HCT116 (cell line): Measurements from ENCODE around the gene KNDC1. TPM values are rescaled to one million over a fixed set of nuclear protein-coding genes. Genes with fewer than 3 reads are reported as not detected.

ENCODE experiments used
- ATAC-seq: fragments of 200-7000 bp; cut with Tn5 transposase; 2 replicates; pipeline ENCODE4 v1.9.1; 2020; ENCODE audit warnings: mild to moderate bottlenecking, moderate library complexity
- BruUV-seq: library from RNA; stranded (reverse); fragments of 400-500 nt; replicated peaks from 2 replicates; lab custom pipeline; 2021; lab: Mats Ljungman, UMichigan
- CTCF ChIA-PET: fragments of 300-600 bp; sonication (Branson Sonifier 250); formaldehyde crosslinking; loops from one replicate; lab custom pipeline; 2021; ENCODE audit warnings: antibody characterized with exemption; lab: Charles Lee
- POLR2A ChIA-PET: fragments of 300-600, 350-600 bp; sonication (Branson Sonifier 250); formaldehyde crosslinking; loops from one replicate; lab custom pipeline; 2021; ENCODE audit warnings: antibody characterized with exemption; lab: Charles Lee
- RAD21 ChIA-PET, 2 experiments: fragments of 300-600 bp; sonication (Branson Sonifier 250); formaldehyde crosslinking; loops; one replicate each; lab custom pipeline; 2023; ENCODE audit warnings: low total read pairs in 2 of 2; ENCODE audit not compliant: uncharacterized antibody in 2 of 2, unreplicated experiment in 2 of 2, low non-redundant PET in 1 of 2; lab: Charles Lee
- DNase-seq: peaks from one replicate; pipeline ENCODE4 v3.0.0-alpha.2; 2010; ENCODE audit warnings: low read depth, low spot score
- H2AFZ ChIP-seq: fragments of 200-600 bp; shearing (Covaris generic), sonication (generic); 2 replicates; pipeline ENCODE4 v1.6.1; 2017; ENCODE audit warnings: low read depth, mixed run types, mixed read lengths, antibody characterized with exemption, low read length; ENCODE audit not compliant: poor library complexity, severe bottlenecking
- H3K27ac ChIP-seq: 2 replicates; pipeline ENCODE4 v1.5.1; 2012; ENCODE audit warnings: low read depth, low read length
- H3K27me3 ChIP-seq: fragments of 200-600 bp; sonication (generic); 2 replicates; pipeline ENCODE4 v1.6.1; 2016; ENCODE audit warnings: mixed run types, low read length, mixed read lengths; ENCODE audit not compliant: insufficient read depth
- H3K36me3 ChIP-seq, 2 experiments: fragments of 200-500 bp in 1 of 2; fragments of 200-600 bp in 1 of 2; sonication (Bioruptor generic) in 1 of 2; sonication (generic) in 1 of 2; 2 replicates each; pipeline versions ENCODE4 v1.5.1 to v1.6.1; 2014 to 2016; ENCODE audit warnings: low read length in 2 of 2, inconsistent platforms in 1 of 2, mixed read lengths in 1 of 2, mixed run types in 1 of 2; ENCODE audit not compliant: insufficient read depth in 2 of 2, control insufficient read depth in 1 of 2
- H3K4me1 ChIP-seq, 2 experiments: fragments of 200-600 bp in 1 of 2; sonication (generic) in 1 of 2; 2 replicates each; pipeline versions ENCODE4 v1.5.1 to v1.6.1; 2012 to 2017; ENCODE audit warnings: low read length in 2 of 2, inconsistent platforms in 1 of 2, mild to moderate bottlenecking in 1 of 2, mixed read lengths in 1 of 2, mixed run types in 1 of 2, moderate library complexity in 1 of 2; ENCODE audit not compliant: insufficient read depth in 2 of 2, control insufficient read depth in 1 of 2
- H3K4me2 ChIP-seq: fragments of 200-600 bp; sonication (generic); 2 replicates; pipeline ENCODE4 v1.6.1; 2017; ENCODE audit warnings: mixed run types, low read length, mixed read lengths
- H3K4me3 ChIP-seq, 2 experiments: fragments of 200-600 bp in 1 of 2; sonication (generic) in 1 of 2; replicated peaks in 1 of 2; 2 replicates each; pipeline ENCODE4 v1.5.1; 2011 to 2016; ENCODE audit warnings: low read length in 2 of 2, control low read depth in 1 of 2, low read depth in 1 of 2, mild to moderate bottlenecking in 1 of 2, mixed read lengths in 1 of 2, mixed run types in 1 of 2
- H3K79me2 ChIP-seq: fragments of 200-600 bp; sonication (generic); 2 replicates; pipeline ENCODE4 v1.6.1; 2017; ENCODE audit warnings: mild to moderate bottlenecking, mixed run types, low read length, moderate library complexity, mixed read lengths; ENCODE audit not compliant: insufficient read depth
- H3K9ac ChIP-seq: fragments of 200-600 bp; sonication (generic); 2 replicates; pipeline ENCODE4 v1.6.1; 2016; ENCODE audit warnings: low read length, mixed read lengths
- H3K9me2 ChIP-seq: fragments of 200-600 bp; sonication (generic), shearing (Covaris generic); 2 replicates; pipeline ENCODE4 v1.6.1; 2017; ENCODE audit warnings: mixed run types, mild to moderate bottlenecking, moderate library complexity; ENCODE audit not compliant: insufficient read depth
- H3K9me3 ChIP-seq, 2 experiments: fragments of 200-500 bp in 1 of 2; fragments of 200-600 bp in 1 of 2; sonication (Bioruptor generic) in 1 of 2; sonication (generic) in 1 of 2; 2 replicates each; pipeline ENCODE4 v1.6.1; 2014 to 2017; ENCODE audit warnings: low read length in 2 of 2, mixed read lengths in 2 of 2, inconsistent platforms in 1 of 2, low read depth in 1 of 2, mild to moderate bottlenecking in 1 of 2, mixed run types in 1 of 2, moderate library complexity in 1 of 2; ENCODE audit not compliant: control insufficient read depth in 1 of 2, insufficient read depth in 1 of 2
- H4K20me1 ChIP-seq: fragments of 200-600 bp; sonication (generic), shearing (Covaris generic); 2 replicates; pipeline ENCODE4 v1.6.1; 2017; ENCODE audit warnings: mixed run types, mild to moderate bottlenecking, moderate library complexity; ENCODE audit not compliant: insufficient read depth
- CBX3 ChIP-seq: IDR thresholded peaks from 2 replicates; pipeline ENCODE4 v1.6.1; 2012; ENCODE audit warnings: low read depth
- CEBPB ChIP-seq: IDR thresholded peaks from 2 replicates; pipeline ENCODE4 v1.6.1; 2012; ENCODE audit warnings: low read depth
- ELF1 ChIP-seq: IDR thresholded peaks from 2 replicates; pipeline ENCODE4 v1.6.1; 2012; ENCODE audit warnings: low read depth, borderline replicate concordance
- EZH2 ChIP-seq: fragments of 200-600 bp; sonication (generic); IDR thresholded peaks from 2 replicates; pipeline ENCODE4 v1.6.1; 2017; ENCODE audit warnings: antibody characterized with exemption, mixed run types
- EZH2phosphoT487 ChIP-seq: fragments of 200-600 bp; IDR thresholded peaks from 2 replicates; pipeline ENCODE4 v1.6.1; 2018; ENCODE audit warnings: antibody characterized with exemption, borderline replicate concordance
- POLR2A ChIP-seq: IDR thresholded peaks from 2 replicates; pipeline ENCODE4 v1.7.0; 2011; ENCODE audit warnings: borderline replicate concordance; ENCODE audit not compliant: insufficient read depth, insufficient read length; ENCODE audit errors: extremely low read depth
- POLR2AphosphoS5 ChIP-seq: IDR thresholded peaks from 2 replicates; pipeline ENCODE4 v1.6.1; 2011; ENCODE audit warnings: mild to moderate bottlenecking, low read depth, low read length, moderate library complexity
- SP1 ChIP-seq: IDR thresholded peaks from 2 replicates; pipeline ENCODE4 v1.6.1; 2012; ENCODE audit warnings: low read depth
- SRF ChIP-seq: IDR thresholded peaks from 2 replicates; pipeline ENCODE4 v1.6.1; 2012; ENCODE audit warnings: low read depth
- TCF7L2 ChIP-seq: IDR thresholded peaks from 2 replicates; pipeline ENCODE4 v1.7.0; 2011; ENCODE audit warnings: borderline replicate concordance, inconsistent platforms; ENCODE audit not compliant: insufficient read depth, insufficient read length; ENCODE audit errors: extremely low read depth
- YY1 ChIP-seq: IDR thresholded peaks from 2 replicates; pipeline ENCODE4 v1.6.1; 2011; ENCODE audit warnings: low read length, low read depth, moderate library complexity, mild to moderate bottlenecking; ENCODE audit not compliant: insufficient replicate concordance; ENCODE audit errors: extremely low read depth
- ZFX ChIP-seq: fragments of 450-650 bp; IDR thresholded peaks from 2 replicates; pipeline ENCODE4 v1.6.1; 2017
- ZNF274 ChIP-seq: fragments of 200-500 bp; sonication (Bioruptor generic); IDR thresholded peaks from 2 replicates; pipeline ENCODE4 v1.6.1; 2014; ENCODE audit warnings: mild to moderate bottlenecking, low read depth, low read length, inconsistent platforms
- intact Hi-C: fragments of 100-400 bp; cut with micrococcal nuclease; formaldehyde crosslinking; loops from 2 replicates; pipeline ENCODE4 v1.10.0; 2022
- total RNA-seq: library from RNA; stranded (reverse); gene quantifications from one replicate; pipeline ENCODE4 v1.2.1, GENCODE V29; 2021; ENCODE audit not compliant: unreplicated experiment
- TF ChIP-seq, protein P1 (sequence below): IDR thresholded peaks from 2 replicates; pipeline ENCODE4 v1.6.1; 2012; ENCODE audit warnings: low read depth
- TF ChIP-seq, protein P2 (sequence below): IDR thresholded peaks from 2 replicates; pipeline ENCODE4 v1.6.1; 2011; ENCODE audit warnings: mild to moderate bottlenecking, low read length, moderate library complexity; ENCODE audit not compliant: insufficient replicate concordance; ENCODE audit errors: extremely low read depth

KNDC1 gene
- total RNA-seq, 1 experiment from 2014 or later, result 3.6 TPM

DNA sequence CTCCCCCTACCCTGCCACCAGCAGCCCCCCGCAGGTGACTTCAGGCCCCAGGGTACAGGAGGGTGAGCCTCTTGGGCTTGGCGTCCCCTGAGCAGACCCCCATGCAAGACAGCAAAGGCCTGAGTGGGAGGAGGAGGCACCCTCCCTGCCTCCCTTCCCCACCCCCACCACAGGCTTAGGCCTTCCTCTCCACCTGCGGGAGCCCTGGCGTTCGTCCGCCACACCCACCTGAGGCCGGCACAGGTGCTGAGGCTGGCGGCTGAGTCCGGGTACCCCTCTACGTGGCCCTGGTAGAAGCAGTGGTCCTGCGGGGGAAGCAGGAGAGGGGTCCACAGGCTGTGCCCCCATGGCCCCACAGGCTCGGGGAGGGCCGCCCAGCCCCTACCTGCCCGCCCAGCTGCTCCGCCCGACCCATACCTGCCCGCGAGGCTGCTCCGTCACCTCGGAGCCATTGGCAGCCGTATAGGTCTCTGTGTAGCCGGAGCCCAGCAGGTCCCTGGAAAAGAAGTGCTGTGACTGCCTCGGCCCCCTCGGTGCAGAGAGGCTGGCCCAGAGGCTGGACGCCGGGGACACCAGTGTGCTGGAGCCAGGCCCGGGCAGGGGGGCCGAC lies 113.6 kb downstream of the KNDC1 start:
- BruUV-seq, result no TSS peak
- H3K4me1 ChIP-seq, result no peaks in the 10 kb centered on the region
- CTCF ChIA-PET, result no interaction called here

More for the DNA sequence above, 113.6 kb downstream of the KNDC1 start:
- H3K9ac ChIP-seq, result no peak overlapping the region
- POLR2A ChIA-PET, result no interaction called here
- RAD21 ChIA-PET, result no interaction called here
- TF ChIP-seq CBX3 (no peak), ZNF274 (no peak), SP1 (no peak), ELF1 (no peak), EZH2phosphoT487 (no peak), POLR2A (no peak), ZFX (no peak), CEBPB (no peak), SRF (no peak), POLR2AphosphoS5 (no peak), EZH2 (no peak), TCF7L2 (no peak), YY1 (no peak)
- TF ChIP-seq, protein P1, sequence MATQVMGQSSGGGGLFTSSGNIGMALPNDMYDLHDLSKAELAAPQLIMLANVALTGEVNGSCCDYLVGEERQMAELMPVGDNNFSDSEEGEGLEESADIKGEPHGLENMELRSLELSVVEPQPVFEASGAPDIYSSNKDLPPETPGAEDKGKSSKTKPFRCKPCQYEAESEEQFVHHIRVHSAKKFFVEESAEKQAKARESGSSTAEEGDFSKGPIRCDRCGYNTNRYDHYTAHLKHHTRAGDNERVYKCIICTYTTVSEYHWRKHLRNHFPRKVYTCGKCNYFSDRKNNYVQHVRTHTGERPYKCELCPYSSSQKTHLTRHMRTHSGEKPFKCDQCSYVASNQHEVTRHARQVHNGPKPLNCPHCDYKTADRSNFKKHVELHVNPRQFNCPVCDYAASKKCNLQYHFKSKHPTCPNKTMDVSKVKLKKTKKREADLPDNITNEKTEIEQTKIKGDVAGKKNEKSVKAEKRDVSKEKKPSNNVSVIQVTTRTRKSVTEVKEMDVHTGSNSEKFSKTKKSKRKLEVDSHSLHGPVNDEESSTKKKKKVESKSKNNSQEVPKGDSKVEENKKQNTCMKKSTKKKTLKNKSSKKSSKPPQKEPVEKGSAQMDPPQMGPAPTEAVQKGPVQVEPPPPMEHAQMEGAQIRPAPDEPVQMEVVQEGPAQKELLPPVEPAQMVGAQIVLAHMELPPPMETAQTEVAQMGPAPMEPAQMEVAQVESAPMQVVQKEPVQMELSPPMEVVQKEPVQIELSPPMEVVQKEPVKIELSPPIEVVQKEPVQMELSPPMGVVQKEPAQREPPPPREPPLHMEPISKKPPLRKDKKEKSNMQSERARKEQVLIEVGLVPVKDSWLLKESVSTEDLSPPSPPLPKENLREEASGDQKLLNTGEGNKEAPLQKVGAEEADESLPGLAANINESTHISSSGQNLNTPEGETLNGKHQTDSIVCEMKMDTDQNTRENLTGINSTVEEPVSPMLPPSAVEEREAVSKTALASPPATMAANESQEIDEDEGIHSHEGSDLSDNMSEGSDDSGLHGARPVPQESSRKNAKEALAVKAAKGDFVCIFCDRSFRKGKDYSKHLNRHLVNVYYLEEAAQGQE, result no peak
- TF ChIP-seq, protein P2, sequence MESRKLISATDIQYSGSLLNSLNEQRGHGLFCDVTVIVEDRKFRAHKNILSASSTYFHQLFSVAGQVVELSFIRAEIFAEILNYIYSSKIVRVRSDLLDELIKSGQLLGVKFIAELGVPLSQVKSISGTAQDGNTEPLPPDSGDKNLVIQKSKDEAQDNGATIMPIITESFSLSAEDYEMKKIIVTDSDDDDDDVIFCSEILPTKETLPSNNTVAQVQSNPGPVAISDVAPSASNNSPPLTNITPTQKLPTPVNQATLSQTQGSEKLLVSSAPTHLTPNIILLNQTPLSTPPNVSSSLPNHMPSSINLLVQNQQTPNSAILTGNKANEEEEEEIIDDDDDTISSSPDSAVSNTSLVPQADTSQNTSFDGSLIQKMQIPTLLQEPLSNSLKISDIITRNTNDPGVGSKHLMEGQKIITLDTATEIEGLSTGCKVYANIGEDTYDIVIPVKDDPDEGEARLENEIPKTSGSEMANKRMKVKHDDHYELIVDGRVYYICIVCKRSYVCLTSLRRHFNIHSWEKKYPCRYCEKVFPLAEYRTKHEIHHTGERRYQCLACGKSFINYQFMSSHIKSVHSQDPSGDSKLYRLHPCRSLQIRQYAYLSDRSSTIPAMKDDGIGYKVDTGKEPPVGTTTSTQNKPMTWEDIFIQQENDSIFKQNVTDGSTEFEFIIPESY, result no peak
- no peak overlapping the region for H3K4me2 ChIP-seq
- ATAC-seq (no peak), DNase-seq (no peak)
- H4K20me1 ChIP-seq, result no peaks in the 10 kb centered on the region
- H3K9me2 ChIP-seq, result no peaks in the 10 kb centered on the region
- no peak overlapping the region for H3K27ac ChIP-seq
- intact Hi-C loops, result no loop called here
- no peak overlapping the region for H2AFZ ChIP-seq
- H3K27me3 ChIP-seq, result no peaks in the 10 kb centered on the region
- H3K79me2 ChIP-seq, result no peaks in the 10 kb centered on the region
- no peaks in the 10 kb centered on the region for H3K9me3 ChIP-seq
- H3K36me3 ChIP-seq, result no peaks in the 10 kb centered on the region
- no peak overlapping the region for H3K4me3 ChIP-seq
